ENCODE data around the gene CLPTM1L. TPM values are rescaled to one million over a fixed set of nuclear protein-coding genes. Genes with fewer than 3 reads are reported as not detected.
"Not testable (repeated sequence)": the region's sequence is repeated elsewhere in the genome, so short reads cannot be mapped to it uniquely, and the experiment has no call there.

Gene CLPTM1L
- total RNA-seq, 4 donors from 2014 or later: 149 to 215 (median 179) TPM

DNA sequence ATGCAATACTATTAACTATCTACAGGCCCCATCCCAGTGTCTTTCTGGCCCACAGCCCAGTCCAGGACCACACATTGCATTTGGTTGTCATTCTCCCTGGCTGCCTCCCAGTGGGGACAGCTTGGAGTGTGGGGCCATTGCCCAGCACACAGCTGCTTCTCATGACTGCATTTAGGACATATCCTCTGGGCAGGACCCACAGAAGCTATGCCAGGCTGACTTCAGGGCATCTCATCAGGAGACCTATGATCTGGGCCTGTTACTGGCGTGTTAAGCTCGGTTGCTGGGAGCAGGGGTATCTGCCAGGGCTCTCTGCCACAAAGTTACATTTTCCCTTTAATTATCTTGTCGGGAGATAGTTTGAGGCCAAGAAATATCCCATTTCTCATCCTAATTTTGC is 32.1 kb upstream of the CLPTM1L start:
- 91 to 94% methylated on average over 3 of the region's 3 CpGs for WGBS, 2 donors
- no peaks in the 10 kb centered on the region for H3K9me3 ChIP-seq
- H3K27me3 ChIP-seq: no peaks in the 10 kb centered on the region
- no peak overlapping the region for H3K4me3 ChIP-seq (replicated peaks in 1 of 3)
- DNase-seq: no peak
- TF ChIP-seq, protein P1, sequence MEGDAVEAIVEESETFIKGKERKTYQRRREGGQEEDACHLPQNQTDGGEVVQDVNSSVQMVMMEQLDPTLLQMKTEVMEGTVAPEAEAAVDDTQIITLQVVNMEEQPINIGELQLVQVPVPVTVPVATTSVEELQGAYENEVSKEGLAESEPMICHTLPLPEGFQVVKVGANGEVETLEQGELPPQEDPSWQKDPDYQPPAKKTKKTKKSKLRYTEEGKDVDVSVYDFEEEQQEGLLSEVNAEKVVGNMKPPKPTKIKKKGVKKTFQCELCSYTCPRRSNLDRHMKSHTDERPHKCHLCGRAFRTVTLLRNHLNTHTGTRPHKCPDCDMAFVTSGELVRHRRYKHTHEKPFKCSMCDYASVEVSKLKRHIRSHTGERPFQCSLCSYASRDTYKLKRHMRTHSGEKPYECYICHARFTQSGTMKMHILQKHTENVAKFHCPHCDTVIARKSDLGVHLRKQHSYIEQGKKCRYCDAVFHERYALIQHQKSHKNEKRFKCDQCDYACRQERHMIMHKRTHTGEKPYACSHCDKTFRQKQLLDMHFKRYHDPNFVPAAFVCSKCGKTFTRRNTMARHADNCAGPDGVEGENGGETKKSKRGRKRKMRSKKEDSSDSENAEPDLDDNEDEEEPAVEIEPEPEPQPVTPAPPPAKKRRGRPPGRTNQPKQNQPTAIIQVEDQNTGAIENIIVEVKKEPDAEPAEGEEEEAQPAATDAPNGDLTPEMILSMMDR (IDR thresholded peaks at IDR 0.05): no peak
- no peak for TF ChIP-seq POLR2A (IDR thresholded peaks at IDR 0.05)
- H3K27ac ChIP-seq: no peak overlapping the region
- no peaks in the 10 kb centered on the region for H3K36me3 ChIP-seq
- peaks cover 0 to 14% of the 10 kb centered on the region in 2 donors for H3K4me1 ChIP-seq
- intact Hi-C loops (cut with DNase I): no loop called here

DNA sequence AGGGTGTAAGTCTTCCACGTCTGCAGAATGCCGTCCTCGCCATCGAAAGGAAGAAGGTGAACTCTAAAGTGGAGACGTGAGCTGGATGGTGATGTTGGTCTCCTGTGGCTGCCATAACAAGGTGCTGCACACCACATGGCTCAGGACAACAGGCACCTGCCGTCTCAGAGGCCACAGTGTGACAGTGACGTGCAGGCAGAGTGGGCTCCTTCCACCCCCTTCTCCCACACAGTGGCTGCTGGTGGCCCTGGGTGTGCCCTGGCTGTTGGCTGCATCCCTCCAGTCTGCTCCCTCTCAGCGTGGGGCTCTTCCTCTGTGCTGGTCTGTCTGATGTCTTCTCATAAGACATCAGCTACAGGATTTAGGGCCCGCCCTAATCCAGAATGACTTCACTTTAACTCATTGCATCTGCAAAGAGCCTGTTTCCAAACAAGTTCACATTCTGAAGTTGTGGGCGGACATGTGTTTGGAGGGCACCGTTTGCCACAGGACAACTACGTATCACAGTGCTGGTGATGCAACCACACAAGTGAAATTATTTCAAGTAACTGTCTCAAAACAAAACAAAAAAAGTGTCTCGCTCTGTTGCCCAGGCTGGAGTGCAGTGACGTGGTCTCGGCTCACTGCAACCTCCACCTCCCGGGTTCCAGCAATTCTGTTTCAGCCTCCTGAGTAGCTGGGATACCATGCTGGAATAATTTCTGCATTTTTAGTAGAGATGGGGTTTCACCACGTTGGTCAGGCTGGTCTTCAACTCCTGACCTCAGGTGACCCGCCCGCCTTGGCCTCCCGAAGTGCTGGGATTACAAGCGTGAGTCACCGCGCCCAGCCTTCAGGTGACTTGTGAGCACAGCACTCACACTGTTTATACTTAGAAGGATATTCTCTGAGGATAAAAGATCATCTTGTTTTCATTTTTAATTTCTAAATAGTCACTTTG is 31.2 kb upstream of the CLPTM1L start:
- H3K4me1 ChIP-seq: peaks cover 0 to 14% of the 10 kb centered on the region in 2 donors
- intact Hi-C loops (cut with DNase I): no loop called here
- H3K9me3 ChIP-seq: no peaks in the 10 kb centered on the region
- no peak overlapping the region for H3K4me3 ChIP-seq (replicated peaks in 1 of 3)
- 62 to 73% methylated on average over 23 of the region's 23 CpGs for WGBS, 2 donors
- no peak overlapping the region for H3K27ac ChIP-seq
- no peaks in the 10 kb centered on the region for H3K36me3 ChIP-seq
- DNase-seq: peak; percentile 28 to 38
- no peaks in the 10 kb centered on the region for H3K27me3 ChIP-seq
- TF ChIP-seq, protein P1 (IDR thresholded peaks at IDR 0.05): no peak
- TF ChIP-seq POLR2A (IDR thresholded peaks at IDR 0.05): no peak

DNA sequence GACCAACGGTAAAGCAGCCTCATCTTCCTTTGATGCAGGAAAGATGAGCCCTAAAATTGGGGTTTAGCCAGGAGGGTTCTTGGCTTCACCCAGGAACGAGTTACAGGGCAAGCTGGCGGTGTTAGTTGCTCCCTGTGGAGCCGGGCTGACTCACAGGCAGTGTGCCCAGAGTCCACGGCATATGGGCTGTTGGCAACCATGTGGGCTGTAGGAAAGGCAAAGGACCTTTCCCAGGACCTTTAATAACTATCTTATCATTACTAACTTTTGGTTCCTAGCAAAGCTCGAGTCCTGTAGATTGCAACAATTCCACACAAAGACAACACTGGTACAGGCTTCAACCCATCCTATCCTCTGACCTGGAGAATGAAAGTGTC is 29.8 kb upstream of the CLPTM1L start:
- H3K4me1 ChIP-seq: peaks cover 0 to 6% of the 10 kb centered on the region in 2 donors
- H3K9me3 ChIP-seq: no peaks in the 10 kb centered on the region
- H3K36me3 ChIP-seq: no peaks in the 10 kb centered on the region
- TF ChIP-seq, protein P1 (IDR thresholded peaks at IDR 0.05): no peak
- no peak for TF ChIP-seq POLR2A (IDR thresholded peaks at IDR 0.05)
- no peak overlapping the region for H3K4me3 ChIP-seq (replicated peaks in 1 of 3)
- WGBS, 2 donors: 65 to 78% methylated on average over 6 of the region's 6 CpGs
- no peak overlapping the region for H3K27ac ChIP-seq
- intact Hi-C loops (cut with DNase I): no loop called here
- DNase-seq: no peak
- H3K27me3 ChIP-seq: no peaks in the 10 kb centered on the region

DNA sequence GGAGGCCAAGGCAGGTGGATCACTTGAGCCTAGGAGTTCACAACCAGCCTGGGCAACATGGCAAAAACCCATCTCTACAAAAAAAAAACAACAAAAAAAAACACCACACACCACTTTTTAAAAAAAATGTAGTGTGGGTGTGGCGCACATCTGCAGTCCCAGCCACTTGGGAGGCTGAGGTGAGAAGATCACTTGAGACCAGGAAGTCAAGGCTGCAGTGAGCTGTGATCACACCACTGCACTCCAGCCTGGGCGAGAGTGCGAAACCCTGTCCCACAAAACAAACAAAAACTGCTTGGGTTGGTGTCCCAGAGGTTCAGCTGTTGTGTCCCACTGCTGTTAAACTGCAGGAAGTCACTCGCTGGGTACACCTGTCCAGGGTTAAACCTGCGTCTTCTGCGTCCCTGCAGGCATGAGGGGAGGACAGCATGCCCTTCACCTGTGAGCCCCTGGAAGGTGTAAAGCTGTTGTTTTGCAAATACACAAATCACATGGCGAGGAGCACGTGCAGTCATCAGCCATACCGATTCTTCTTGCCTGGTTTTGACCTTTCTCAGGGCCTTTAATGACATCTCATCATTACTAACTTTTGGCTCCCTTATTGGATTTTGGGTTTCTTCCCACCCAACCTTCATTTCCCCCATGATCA is 29.3 kb upstream of the CLPTM1L start:
- Histone ChIP-seq H3K4me3 (replicated peaks in 1 of 3) (no peak overlapping the region), H3K4me1 (peaks cover 0 to 6% of the 10 kb centered on the region in 2 donors), H3K27me3 (no peaks in the 10 kb centered on the region), H3K27ac (no peak overlapping the region), H3K9me3 (no peaks in the 10 kb centered on the region), H3K36me3 (no peaks in the 10 kb centered on the region)
- DNase-seq: no peak
- 66% methylated on average over 9 of the region's 9 CpGs for WGBS, 2 donors
- TF ChIP-seq, protein P1 (IDR thresholded peaks at IDR 0.05): no peak
- TF ChIP-seq POLR2A (IDR thresholded peaks at IDR 0.05): no peak
- intact Hi-C loops (cut with DNase I): no loop called here

DNA sequence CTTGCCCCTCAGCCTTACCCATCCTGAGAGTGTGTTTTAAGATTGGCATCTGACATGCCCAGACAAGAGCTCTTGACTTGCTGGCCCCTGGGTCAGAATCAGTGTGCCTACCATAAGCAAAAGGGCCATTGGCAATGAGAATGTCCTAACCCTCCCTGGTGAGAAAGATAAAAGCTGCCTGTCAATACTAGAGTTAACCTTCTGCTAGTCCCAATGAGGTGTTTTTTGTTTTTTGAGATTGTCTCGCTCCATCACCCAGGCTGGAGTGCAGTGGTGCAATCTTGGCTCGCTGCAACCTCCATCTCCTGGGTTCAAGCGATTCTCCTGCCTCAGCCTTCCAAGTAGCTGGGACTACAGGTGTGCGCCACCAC is 27.1 kb upstream of the CLPTM1L start:
- H3K36me3 ChIP-seq; intact Hi-C loops (cut with DNase I); H3K27ac ChIP-seq; H3K4me3 ChIP-seq (replicated peaks in 1 of 3); H3K27me3 ChIP-seq; DNase-seq; H3K4me1 ChIP-seq; H3K9me3 ChIP-seq: not testable (repeated sequence)
- 81 to 94% methylated on average over 4 of the region's 4 CpGs for whole genome bisulfite sequencing, 2 donors
